GM12878 (cell line): ENCODE results near the gene NLRP6. TPM values are rescaled to one million over a fixed set of nuclear protein-coding genes. Genes with fewer than 3 reads are reported as not detected.
"Not testable (repeated sequence)": the region's sequence is repeated elsewhere in the genome, so short reads cannot be mapped to it uniquely, and the experiment has no call there.

Experiments used
- ATAC-seq: fragments of 200-7000 bp; cut with Tn5 transposase; 3 replicates; pipeline ENCODE4 v1.9.1; 2020; ENCODE audit warnings: mild to moderate bottlenecking, moderate library complexity
- BruUV-seq: library from RNA; stranded (reverse); fragments of 400-500 nt; replicated peaks from 2 replicates; lab custom pipeline; 2021; lab: Mats Ljungman, UMichigan
- CTCF ChIA-PET: fragments of 300-600 bp; sonication (Branson Sonifier 250); formaldehyde crosslinking; extraction: SDS; loops from one replicate; lab custom pipeline; 2021; ENCODE audit warnings: inconsistent platforms; lab: Yijun Ruan, JAX
- POLR2A ChIA-PET: fragments of 350-600 bp; formaldehyde crosslinking; extraction: SDS; loops from one replicate; lab custom pipeline; 2021; ENCODE audit warnings: inconsistent platforms; lab: Charles Lee
- RAD21 ChIA-PET: fragments of 300-600 bp; sonication (Branson Sonifier 250); formaldehyde crosslinking; loops from one replicate; lab custom pipeline; 2023; ENCODE audit warnings: antibody characterized with exemption; ENCODE audit not compliant: unreplicated experiment; lab: Charles Lee
- SMC1A ChIA-PET: fragments of 300-600 bp; sonication (Branson Sonifier 250); formaldehyde crosslinking; loops from one replicate; lab custom pipeline; 2023; ENCODE audit not compliant: unreplicated experiment, uncharacterized antibody; lab: Charles Lee
- DNase-seq: peaks from one replicate; pipeline ENCODE4 v3.0.0-alpha.2; 2011; ENCODE audit warnings: low read depth, low spot score
- FAIRE-seq: peaks from 3 replicates; lab custom pipeline; 2011; peaks lifted over from hg19 to GRCh38; lab: Jason Lieb, UNC
- H2AFZ ChIP-seq: 2 replicates; pipeline ENCODE4 v1.6.0; 2011; ENCODE audit warnings: low read depth, low read length, control low read depth; ENCODE audit not compliant: control insufficient read depth
- H3K27ac ChIP-seq: 2 replicates; pipeline ENCODE4 v1.5.1; 2011; ENCODE audit warnings: control low read depth; ENCODE audit not compliant: control insufficient read depth, insufficient read depth
- H3K27me3 ChIP-seq, 2 experiments: replicated peaks in 1 of 2; 2 replicates each; pipeline versions ENCODE4 v1.6.0 to v1.6.1; 2011; ENCODE audit warnings: low read length in 1 of 2; ENCODE audit not compliant: control insufficient read depth in 2 of 2, insufficient read depth in 2 of 2
- H3K36me3 ChIP-seq, 2 experiments: 2 replicates each; pipeline ENCODE4 v1.5.1; 2011; ENCODE audit warnings: low read length in 1 of 2; ENCODE audit not compliant: control insufficient read depth in 2 of 2, insufficient read depth in 2 of 2
- H3K4me1 ChIP-seq: 2 replicates; pipeline ENCODE4 v1.6.1; 2011; ENCODE audit warnings: mild to moderate bottlenecking, low read length, moderate library complexity, mixed read lengths; ENCODE audit not compliant: control insufficient read depth, insufficient read depth
- H3K4me2 ChIP-seq: 2 replicates; pipeline ENCODE4 v1.6.0; 2011; ENCODE audit warnings: control low read depth; ENCODE audit not compliant: control insufficient read depth, insufficient read depth
- H3K4me3 ChIP-seq: fragments of 200-600 bp; sonication (generic); 2 replicates; pipeline ENCODE4 v1.5.1; 2016
- H3K79me2 ChIP-seq: 2 replicates; pipeline ENCODE4 v1.6.0; 2011; ENCODE audit warnings: low read length; ENCODE audit not compliant: control insufficient read depth, insufficient read depth
- H3K9ac ChIP-seq: 2 replicates; pipeline ENCODE4 v1.8.0; 2011; ENCODE audit warnings: low read length, control low read depth, mixed read lengths; ENCODE audit not compliant: control insufficient read depth, insufficient read depth
- H3K9me3 ChIP-seq: replicated peaks from 3 replicates; pipeline ENCODE4 v1.5.1; 2011; ENCODE audit warnings: mild to moderate bottlenecking, low read length; ENCODE audit not compliant: control insufficient read depth, insufficient read depth
- H4K20me1 ChIP-seq: 2 replicates; pipeline ENCODE4 v1.6.0; 2011; ENCODE audit not compliant: control insufficient read depth, insufficient read depth
- ESRRA ChIP-seq: IDR thresholded peaks from 2 replicates; pipeline ENCODE4 v1.6.1; 2012; ENCODE audit warnings: mild to moderate bottlenecking, low read length, improper control_type of control experiment
- GABPA ChIP-seq: IDR thresholded peaks from 2 replicates; pipeline ENCODE4 v1.6.1; 2014; ENCODE audit warnings: antibody characterized with exemption, low read depth, mild to moderate bottlenecking, inconsistent platforms
- RBBP5 ChIP-seq: fragments of 200-600 bp; sonication (generic); conservative IDR thresholded peaks from 2 replicates; pipeline ENCODE4 v1.6.1; 2016
- SMARCA5 ChIP-seq: fragments of 450-650 bp; IDR thresholded peaks from 2 replicates; pipeline ENCODE4 v1.6.1; 2017; ENCODE audit warnings: mild to moderate bottlenecking
- ZNF24 ChIP-seq: fragments of 450-650 bp; IDR thresholded peaks from 2 replicates; pipeline ENCODE4 v1.6.1; 2017; ENCODE audit warnings: antibody characterized with exemption, mild to moderate bottlenecking
- WGBS: methylation state at CpG from one replicate; pipeline ENCODE4 v1.1.6; 2016; ENCODE audit warnings: low lambda C conversion rate; ENCODE audit not compliant: insufficient replicate concordance, insufficient coverage; ENCODE audit errors: missing lambda C conversion rate; 5-methylcytosine and 5-hydroxymethylcytosine counted together
- in situ Hi-C: fragments of 300-500 bp; cut with MboI; formaldehyde crosslinking; loops from 9 replicates; pipeline ENCODE4 v1.14.3; 2018; ENCODE audit warnings: mixed read lengths
- intact Hi-C: fragments of 100-400 bp; cut with micrococcal nuclease; formaldehyde crosslinking; loops from one replicate; pipeline ENCODE4 v1.14.2; 2022; ENCODE audit not compliant: unreplicated experiment
- polyA plus RNA-seq, 11 experiments: library from polyadenylated mRNA; depleted of rRNA in 4 of 11; unstranded in 6 of 11; stranded (reverse) in 5 of 11; fragments of >200 nt; fragmentation: Nextera tagmentation in 4 of 11; fragmentation: Illumina TruSeq in 1 of 11; extraction: Ambion mirVana in 4 of 11; extraction: Trizol in 1 of 11; gene quantifications; 1 replicate in 1 of 11; 2 replicates in 10 of 11; pipeline versions ENCODE4 v1.2.1 to v1.2.3, GENCODE V29; 2011 to 2016; ENCODE audit warnings: inconsistent platforms in 2 of 11, missing spikeins in 2 of 11, low read depth in 1 of 11
- total RNA-seq, 4 experiments: library from RNA; depleted of rRNA in 3 of 4; stranded (reverse); fragments of >200 nt in 3 of 4; fragmentation: Illumina TruSeq in 1 of 4; extraction: Trizol in 1 of 4; gene quantifications; 2 replicates each; pipeline versions ENCODE4 v1.2.1 to v1.2.3, GENCODE V29; 2013 to 2021
- TF ChIP-seq, protein P1 (sequence below): fragments of 450-650 bp; IDR thresholded peaks from 2 replicates; pipeline ENCODE4 v1.6.1; 2017; ENCODE audit warnings: mild to moderate bottlenecking, low read depth, inconsistent platforms; ENCODE audit not compliant: poor library complexity, severe bottlenecking
- TF ChIP-seq, protein P2 (sequence below): fragments of 450-650 bp; formaldehyde crosslinking; IDR thresholded peaks from 2 replicates; pipeline ENCODE4 v1.4.0; 2020; ENCODE audit warnings: mild to moderate bottlenecking, moderate library complexity
- TF ChIP-seq, protein P3 (sequence below): IDR thresholded peaks from 2 replicates; pipeline ENCODE4 v1.6.1; 2011; ENCODE audit warnings: low read depth, mild to moderate bottlenecking, low read length, moderate library complexity, borderline replicate concordance; ENCODE audit errors: extremely low read depth

The NLRP6 gene
- total and polyA plus RNA-seq, 10 of the 15 experiments (the other 5 are each of a cell fraction or from before 2014, with no cell fraction given) = 0.03 to 0.11 TPM; not detected in 8

DNA sequence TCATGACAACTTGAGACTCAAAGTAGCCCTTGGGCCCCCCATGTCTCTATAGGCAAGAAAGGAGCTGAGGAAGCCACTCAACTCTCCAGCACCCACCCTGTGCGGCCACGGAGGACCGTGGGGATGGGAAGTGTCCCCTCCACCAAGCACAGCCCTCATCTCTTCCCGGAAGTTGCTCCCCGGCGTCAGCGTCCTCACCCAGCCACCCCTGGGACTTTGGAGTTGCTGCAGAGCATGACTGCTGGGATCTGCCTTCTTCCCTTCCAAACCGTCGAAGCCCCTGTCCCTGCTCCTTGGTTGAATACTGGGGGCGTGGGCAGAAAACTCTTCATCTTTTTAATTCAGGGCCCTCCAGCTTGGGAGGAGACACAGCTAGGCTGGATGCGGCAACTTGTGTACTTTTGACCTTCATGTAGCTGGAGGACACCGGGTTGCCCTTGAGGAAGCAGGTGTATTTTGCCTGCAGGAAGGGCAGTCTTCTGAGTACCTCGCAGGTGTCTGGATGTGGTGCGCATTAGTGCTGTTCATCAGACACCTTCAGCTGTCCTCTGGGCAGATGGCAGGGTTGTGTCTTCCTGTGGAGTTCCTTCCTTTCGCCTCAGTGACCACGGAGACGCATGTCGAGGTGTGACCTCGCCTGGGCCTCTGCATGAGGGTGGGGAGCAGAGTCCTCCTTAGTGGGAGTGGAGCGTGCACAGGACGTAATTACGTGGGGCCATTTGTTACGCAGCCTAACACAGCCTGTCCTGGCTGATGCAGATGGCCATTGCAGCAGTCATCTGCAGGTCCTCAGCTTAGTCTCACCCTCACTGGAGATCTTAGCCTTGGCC, 54.7 kb downstream of the NLRP6 start (continued):
- TF ChIP-seq, protein P1, sequence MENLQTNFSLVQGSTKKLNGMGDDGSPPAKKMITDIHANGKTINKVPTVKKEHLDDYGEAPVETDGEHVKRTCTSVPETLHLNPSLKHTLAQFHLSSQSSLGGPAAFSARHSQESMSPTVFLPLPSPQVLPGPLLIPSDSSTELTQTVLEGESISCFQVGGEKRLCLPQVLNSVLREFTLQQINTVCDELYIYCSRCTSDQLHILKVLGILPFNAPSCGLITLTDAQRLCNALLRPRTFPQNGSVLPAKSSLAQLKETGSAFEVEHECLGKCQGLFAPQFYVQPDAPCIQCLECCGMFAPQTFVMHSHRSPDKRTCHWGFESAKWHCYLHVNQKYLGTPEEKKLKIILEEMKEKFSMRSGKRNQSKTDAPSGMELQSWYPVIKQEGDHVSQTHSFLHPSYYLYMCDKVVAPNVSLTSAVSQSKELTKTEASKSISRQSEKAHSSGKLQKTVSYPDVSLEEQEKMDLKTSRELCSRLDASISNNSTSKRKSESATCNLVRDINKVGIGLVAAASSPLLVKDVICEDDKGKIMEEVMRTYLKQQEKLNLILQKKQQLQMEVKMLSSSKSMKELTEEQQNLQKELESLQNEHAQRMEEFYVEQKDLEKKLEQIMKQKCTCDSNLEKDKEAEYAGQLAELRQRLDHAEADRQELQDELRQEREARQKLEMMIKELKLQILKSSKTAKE = no peak
- TF ChIP-seq ESRRA (no peak), RBBP5 (no peak), GABPA (no peak), ZNF24 (no peak), SMARCA5 (no peak)
- TF ChIP-seq, protein P2, sequence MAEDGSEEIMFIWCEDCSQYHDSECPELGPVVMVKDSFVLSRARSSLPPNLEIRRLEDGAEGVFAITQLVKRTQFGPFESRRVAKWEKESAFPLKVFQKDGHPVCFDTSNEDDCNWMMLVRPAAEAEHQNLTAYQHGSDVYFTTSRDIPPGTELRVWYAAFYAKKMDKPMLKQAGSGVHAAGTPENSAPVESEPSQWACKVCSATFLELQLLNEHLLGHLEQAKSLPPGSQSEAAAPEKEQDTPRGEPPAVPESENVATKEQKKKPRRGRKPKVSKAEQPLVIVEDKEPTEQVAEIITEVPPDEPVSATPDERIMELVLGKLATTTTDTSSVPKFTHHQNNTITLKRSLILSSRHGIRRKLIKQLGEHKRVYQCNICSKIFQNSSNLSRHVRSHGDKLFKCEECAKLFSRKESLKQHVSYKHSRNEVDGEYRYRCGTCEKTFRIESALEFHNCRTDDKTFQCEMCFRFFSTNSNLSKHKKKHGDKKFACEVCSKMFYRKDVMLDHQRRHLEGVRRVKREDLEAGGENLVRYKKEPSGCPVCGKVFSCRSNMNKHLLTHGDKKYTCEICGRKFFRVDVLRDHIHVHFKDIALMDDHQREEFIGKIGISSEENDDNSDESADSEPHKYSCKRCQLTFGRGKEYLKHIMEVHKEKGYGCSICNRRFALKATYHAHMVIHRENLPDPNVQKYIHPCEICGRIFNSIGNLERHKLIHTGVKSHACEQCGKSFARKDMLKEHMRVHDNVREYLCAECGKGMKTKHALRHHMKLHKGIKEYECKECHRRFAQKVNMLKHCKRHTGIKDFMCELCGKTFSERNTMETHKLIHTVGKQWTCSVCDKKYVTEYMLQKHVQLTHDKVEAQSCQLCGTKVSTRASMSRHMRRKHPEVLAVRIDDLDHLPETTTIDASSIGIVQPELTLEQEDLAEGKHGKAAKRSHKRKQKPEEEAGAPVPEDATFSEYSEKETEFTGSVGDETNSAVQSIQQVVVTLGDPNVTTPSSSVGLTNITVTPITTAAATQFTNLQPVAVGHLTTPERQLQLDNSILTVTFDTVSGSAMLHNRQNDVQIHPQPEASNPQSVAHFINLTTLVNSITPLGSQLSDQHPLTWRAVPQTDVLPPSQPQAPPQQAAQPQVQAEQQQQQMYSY = no peak
- TF ChIP-seq, protein P3, sequence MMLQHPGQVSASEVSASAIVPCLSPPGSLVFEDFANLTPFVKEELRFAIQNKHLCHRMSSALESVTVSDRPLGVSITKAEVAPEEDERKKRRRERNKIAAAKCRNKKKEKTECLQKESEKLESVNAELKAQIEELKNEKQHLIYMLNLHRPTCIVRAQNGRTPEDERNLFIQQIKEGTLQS = no peak

DNA sequence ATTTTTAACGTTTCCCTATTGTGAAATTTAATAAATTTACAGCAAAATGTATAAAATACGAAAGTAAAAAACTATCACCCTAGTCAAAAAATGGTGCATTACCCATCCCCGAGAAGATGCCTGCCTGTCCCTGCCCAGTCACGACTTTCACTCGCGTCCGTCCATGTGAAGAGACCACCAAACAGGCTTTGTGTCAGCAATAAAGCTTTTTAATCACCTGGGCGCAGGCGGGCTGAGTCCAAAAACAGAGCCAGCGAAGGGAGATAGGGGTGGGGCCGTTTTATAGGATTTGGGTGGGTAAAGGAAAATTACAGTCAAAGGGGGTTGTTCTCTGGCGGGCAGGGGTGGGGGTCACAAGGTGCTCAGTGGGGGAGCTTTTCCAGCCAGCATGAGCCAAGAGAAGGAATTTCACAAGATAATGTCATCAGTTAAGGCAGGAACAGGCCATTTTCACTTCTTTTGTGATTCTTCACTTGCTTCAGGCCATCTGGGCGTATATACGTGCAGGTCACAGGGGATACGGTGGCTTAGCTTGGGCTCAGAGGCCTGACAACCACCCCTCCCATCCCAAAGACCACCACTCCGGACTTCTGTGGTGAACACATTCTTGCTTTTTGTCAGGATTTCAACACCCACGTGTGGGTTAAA, 55.5 kb downstream of the NLRP6 start:
- H3K9ac ChIP-seq, ATAC-seq, H3K4me3 ChIP-seq, SMC1A ChIA-PET, H3K27ac ChIP-seq, FAIRE-seq, H3K27me3 ChIP-seq, BruUV-seq, H3K4me2 ChIP-seq, intact Hi-C loops, RAD21 ChIA-PET, H2AFZ ChIP-seq, H4K20me1 ChIP-seq, in situ Hi-C loops, H3K9me3 ChIP-seq, DNase-seq, H3K36me3 ChIP-seq, H3K79me2 ChIP-seq: not testable (repeated sequence)
- CTCF ChIA-PET = interaction anchor here (2.5 kb wide), 1 partner anchor 15 kb away, joined by 13 read pairs; no protein-coding TSS in a partner anchor
- H3K4me1 ChIP-seq = peaks cover 29% of the 10 kb centered on the region
- WGBS = 75% methylated on average over 17 of the region's 17 CpGs
- POLR2A ChIA-PET = interaction anchor here (0.6 to 6.0 kb wide), 2 partner anchors 13 to 30 kb away, joined by 4 to 67 read pairs; no protein-coding TSS in a partner anchor
